Activated CD8-positive, alpha-beta memory T cell treated with anti-CD3 and anti-CD28 coated beads, Interleukin-2, amount 50 U/mL, for 1 hour (primary cell): Measurements from ENCODE around the gene BCL2L13.

ENCODE experiments used
- DNase-seq: peaks from one replicate; pipeline ENCODE4 v3.0.0-alpha.2; 2020; ENCODE audit errors: extremely low read depth

Gene BCL2L13

DNA sequence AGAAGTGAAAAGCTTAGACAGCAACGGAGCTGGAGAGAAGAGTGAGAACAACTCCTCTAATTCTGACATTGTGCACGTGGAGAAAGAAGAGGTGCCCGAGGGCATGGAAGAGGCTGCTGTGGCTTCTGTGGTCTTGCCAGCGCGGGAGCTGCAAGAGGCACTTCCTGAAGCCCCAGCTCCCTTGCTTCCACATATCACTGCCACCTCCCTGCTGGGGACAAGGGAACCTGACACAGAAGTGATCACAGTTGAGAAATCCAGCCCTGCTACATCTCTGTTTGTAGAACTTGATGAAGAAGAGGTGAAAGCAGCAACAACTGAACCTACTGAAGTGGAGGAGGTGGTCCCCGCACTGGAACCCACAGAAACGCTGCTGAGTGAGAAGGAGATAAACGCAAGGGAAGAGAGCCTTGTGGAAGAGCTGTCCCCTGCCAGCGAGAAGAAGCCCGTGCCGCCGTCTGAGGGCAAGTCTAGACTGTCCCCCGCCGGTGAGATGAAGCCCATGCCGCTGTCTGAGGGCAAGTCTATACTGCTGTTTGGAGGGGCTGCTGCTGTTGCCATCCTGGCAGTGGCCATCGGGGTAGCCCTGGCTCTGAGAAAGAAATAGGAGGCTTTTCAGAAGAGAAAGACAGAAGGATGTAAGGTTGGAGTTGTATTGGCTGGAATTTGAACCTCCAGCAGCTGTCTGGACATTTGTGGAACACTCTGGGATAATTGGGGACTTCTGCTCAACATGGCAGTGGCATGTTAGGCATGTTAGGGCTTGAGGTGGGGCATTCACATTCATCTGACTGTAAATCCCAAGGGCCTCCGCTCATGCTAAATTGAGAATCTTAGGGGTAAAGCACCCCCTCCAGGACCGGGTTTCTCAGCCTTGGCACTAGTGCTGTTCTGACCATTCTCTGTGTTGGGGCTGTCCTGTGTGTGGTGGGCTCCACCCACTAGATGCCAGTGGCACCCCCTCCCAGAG is 88.7 kb downstream of the BCL2L13 start:
- DNase-seq, result no peak

DNA sequence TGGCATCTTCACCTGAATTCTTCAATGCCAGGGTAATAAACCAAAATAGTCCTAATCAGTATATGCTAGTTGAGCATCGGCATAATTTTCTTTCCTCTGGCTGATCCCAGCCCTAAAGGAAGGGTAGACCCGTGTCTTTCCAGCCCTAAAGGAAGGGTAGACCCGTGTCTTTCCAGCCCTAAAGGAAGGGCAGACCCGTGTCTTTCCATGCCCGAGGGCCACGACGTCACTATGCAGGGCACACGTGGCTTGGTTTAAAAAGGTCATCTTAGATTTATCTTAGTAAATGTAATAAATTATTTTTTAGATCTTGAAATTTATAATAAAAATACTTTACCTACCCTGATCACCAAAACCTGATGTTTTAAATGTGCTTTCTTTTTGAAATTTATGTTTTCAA is 90.2 kb downstream of the BCL2L13 start:
- DNase-seq, result no peak

DNA sequence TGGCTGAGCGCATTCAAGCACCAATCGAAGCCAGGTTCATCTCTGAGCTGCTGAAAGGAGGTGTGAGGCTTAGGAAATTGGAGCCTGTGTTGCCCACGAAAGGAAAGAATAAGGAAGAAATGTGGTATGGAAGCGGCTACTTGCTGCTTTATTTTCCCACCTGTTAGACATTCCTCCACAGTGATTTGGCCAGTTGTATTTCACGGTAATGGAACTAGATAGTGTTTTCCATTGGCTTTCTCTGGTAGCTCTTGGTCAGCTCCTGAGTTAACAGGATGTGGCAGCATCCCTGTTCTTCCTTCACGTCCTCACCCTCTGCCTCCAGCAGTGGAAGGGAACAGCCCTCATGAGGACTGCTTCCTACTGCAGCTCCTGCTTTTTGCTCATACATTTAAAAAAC is 91.0 kb downstream of the BCL2L13 start:
- DNase-seq, result no peak

DNA sequence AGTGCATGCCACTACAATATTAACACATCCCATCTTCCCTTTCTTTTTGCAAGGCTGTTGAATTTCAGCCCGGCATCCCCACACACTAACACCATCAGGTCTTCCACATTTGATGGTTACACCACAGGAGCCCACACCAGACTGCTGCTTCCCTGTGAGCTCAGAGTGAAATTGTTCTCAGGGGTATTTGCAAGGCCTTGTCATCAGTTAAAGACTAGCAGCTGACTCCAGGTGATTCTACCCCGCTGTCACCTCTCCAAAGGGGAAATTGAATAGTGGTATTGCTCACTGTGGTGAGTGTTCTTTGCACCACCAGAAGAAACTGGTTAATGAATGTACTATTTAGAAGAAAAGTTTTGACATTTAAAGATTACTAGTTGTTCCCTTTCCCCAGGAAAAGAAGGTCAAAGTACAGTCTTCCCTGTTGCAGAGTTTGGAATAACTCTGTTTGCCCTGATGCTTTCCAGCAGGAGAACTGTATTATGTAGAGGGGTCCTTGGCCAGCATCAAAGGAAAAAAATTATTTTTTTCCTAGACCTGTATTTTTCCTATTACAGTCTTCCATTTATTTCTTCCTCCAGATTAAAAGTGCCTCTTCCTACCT is 93.8 kb downstream of the BCL2L13 start:
- no peak for DNase-seq

DNA sequence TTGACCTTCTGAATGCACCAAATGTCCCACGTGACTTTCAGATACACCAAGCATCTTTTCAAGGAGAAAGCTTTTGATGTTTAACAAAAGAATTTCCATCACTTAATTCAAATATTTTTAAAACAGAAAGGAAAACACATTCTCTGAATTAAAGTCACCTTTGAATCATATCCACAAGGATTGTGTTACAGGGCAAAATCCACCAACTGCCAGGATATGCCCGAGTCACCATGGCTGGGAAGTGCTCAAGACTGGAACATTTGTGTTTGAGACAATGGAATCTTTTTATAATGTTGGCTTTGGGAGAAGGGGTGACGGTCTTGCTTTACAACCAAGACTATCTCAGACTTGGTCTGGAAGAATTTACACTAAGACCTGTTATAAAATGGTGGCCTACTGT is 94.9 kb downstream of the BCL2L13 start:
- DNase-seq, result no peak

DNA sequence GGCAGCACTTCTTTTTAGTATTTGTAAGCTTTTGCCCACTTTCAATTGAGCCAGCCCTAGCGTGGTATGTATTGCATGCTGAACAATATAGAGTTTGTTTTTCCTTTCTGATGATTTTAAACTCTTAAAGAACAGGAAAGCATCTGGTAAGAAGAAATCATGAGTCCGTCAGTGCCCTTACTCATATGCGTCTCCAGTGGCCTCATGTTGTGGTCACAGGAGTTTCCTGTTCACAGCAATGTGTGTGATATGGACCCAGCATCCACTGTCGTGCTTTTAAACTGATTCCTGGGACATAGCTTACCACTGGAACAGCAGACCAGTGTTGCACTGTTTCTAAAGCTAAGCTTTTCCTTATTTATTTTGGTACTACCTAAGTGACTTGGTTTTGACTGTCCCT is 95.6 kb downstream of the BCL2L13 start:
- DNase-seq, result no peak

DNA sequence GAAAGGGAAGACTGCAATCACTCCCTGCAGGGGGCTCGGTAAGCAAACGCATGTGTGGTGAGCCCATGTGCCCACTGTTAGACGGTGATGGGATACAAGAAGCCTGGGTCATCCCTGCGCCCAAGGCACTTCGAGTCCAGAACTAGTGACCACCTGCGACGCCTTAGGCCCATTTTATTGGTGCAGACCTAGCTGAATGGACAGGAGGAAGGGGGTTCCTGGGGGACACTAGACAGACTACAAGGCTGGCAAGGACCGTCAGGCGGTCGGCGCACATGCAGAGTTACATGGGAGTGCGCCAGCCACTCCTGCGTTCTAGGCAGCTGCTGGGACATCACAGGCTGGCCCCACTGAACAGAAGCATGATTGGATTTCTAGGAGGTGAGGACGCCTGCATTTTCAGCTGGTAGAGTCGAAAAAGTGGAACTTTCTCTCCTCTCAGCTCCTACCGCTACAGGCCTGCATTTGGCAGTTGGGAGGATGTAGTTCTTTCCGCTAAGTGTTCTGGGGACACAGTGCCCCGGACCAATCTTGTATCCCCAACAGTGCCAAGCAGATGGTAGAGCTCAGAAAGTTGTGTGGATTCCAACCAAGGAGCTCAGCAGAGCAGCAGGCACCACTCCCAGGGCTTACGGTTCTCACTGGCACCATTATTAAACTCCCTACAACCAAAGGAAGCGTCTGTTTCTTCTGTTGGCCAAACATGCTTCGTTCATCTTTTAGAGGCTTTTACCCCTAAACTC is 100.0 kb downstream of the BCL2L13 start:
- DNase-seq, result no peak

DNA sequence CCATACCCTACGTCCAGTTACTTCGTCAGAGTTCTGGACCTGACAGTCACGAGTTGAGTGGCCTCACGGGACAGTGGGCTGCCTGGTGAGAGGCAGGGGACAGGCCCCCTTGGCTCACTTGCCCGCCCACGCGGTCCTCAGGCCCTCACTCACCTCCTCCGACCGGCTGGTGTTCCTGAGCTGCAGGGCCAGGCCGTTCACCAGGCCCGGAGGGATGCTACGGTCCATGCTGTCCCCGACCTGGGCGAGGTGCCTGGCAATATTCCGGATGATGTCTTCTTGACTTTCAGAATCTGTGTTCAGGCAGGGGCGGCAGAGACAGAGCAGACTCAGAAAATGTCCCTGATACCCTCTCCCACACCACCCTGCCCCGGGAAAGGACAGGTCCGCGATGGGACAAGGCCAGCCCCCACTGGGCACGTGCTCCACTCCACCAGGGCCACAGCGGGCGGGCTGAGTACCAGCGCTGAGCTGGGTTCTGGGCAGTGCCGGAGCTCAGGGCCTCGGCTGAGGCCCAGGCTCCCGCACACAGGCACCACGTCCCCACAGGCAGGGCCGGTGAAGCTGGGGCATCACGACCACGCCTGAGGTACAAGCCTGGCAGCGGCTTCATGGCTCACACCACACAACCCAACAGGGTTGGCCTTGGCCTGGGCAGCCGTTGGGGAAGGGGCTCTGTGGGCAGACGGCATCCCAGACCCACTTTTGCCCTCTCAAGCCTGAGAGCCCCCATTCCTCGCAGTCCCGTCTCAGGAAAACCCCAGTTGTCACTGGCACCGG is 100.8 kb downstream of the BCL2L13 start:
- DNase-seq, result no peak

DNA sequence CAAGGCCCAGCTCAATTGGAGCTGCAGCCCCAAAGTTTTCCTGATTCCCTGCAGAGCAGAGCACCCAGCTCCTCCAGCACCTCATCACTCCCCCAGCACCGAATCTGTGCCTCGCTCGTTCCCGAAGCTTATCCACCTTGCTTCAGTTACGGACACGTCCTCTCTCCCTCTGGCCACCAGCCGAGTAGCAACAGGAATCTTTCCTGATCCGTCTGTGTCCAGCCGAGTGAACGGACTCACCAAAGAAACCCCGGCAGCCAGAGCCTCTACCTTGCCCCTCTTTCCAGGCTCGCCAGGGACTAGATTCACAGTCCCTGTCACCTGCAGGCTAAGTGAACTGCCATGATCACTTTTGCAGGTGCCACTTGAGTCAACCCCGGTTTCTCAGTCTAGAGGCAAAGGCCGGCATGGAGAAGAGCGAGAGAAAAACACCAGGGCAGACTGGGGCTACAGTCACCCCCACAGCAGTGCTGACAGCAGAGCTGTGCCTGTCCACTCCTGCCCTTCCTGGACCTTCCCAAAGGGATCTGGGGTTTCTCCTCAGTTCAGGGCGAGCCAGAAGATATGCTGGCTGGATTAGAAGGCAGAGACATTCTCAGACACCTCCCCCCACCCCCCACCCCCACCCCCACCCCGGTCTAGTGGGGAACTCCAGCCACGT is 103.4 kb downstream of the BCL2L13 start:
- DNase-seq, result no peak

DNA sequence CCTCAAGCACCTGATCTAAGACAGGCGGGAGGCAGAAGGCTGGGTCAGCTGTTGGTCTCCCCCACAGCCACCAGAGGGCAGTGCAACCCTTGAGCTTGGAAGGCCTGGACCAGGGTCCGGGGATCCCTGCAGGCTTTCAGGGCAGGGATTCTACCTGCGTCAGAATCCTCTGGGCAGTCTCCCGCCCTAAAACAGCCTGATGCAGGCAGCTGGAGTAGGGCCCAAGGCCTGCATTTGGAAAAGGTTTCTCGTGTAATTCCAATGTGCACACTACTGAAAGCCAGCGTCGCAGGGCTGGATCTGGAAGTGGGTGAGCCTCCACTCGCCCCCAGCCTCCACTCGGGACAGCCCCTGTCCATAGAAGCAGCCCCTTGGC is 104.0 kb downstream of the BCL2L13 start:
- DNase-seq, result peak; percentile 22

DNA sequence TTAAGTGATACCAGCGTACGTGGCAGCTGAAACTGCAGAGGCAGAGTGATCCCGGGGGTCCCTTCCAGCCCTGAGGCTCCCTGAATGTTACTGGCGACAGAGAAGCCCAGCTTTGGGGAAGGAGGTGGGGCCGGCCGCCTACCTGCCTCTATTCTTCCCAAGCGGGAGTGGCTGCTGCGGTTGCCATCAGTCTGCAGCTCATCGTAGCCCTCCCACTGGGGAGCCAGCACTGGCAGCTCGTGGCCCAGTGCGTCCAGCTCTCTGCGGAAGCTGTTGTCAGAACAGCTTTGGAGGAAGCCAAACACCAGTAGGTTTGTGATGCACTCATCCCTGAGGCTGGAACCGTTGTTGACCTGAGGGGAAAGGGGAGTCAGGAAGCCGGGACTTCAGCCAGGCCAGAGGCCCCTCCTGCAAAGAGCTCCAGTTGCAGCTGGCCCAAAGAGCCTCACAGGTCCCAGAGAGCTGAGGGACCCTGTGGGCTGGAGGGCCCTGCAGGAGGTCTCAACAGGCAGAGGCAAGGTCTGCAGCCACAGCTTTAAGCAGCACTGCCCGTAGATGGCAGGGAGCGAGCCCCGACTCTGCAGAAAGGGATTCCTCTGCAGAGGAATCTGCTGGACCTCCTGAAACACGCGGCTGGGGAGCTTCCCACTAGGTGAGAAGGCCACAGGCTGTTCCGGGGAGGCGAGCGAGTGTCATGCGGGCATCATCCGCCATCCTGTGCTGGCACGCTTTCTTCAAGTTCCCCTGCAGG is 105.3 kb downstream of the BCL2L13 start:
- no peak for DNase-seq

DNA sequence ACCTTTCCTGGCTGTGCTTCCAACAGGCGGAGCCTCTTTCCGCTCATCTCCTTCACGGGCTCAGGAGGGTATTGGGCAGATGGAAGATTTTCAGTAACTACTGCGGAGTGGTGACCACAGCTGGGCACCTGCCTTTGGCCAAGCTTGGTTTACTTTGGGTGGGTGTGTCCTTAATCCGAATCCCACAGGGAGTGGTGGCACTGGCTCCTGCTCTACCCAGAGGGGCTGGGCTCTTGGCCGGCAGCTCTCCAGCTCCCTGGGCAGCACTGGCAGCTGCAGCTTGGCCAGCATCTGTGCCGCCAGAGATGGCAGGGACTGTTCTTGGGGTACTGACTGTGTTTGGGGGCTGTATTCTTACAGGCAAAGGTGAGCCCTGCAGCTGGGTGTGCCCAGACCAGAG is 105.9 kb downstream of the BCL2L13 start:
- DNase-seq, result no peak

DNA sequence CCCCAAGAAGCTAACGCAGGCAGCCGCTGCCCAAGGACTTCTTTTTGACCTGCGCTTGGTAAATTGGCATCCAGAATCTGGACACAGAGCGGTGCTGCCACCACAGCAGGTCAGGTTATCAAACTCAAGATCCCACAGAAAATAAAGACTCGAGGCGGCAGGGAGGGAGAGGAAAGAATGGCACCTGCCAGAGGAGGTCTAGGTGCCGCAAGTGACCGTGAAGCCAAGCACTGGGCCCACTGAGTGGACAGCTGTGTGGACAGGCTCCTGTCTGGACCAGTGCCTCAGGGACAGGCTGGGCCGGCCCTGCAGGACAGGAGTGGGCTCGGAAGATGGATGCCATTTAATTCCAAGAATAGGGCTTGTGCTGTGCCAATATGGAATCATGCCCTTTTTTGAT is 108.4 kb downstream of the BCL2L13 start:
- DNase-seq, result no peak

DNA sequence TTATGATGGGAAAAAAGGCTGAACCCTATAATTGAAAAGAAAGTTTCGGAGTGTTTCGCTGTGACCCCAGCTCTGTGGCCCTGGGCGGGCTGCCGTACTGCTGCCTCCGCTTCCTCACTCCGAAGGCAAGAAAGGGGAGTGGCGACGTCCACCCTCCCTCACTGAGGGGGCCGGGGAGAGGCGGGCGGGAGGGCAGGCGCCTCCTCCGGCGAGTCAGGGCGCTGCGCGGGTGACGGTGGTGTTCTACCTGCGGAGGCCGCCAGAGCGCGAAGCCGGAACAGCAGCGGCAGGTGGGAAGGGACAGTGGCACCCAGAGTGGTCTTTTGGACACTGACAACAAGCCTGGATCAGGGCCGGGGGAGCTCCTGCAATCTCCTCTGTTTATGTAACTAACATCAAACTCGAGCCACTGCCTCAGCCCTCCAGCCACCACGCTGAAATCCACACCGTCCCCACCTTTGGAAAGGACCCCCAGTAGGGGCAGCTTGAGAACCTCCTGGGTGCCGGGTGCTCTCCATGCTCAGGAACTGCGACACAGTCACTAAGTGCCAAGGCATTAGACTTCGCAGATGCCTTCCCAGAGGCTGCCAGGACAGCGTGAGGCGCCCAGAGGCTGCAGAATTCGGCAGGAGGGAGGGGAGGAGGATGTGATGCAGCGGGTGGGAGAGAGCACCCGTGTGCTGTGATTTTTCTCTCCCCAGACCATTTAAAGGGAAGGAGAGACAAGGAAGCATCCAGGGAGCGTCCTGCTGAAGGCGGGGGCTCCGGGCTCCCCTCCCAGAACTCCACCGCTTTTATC is 110.2 kb downstream of the BCL2L13 start:
- DNase-seq, result no peak

DNA sequence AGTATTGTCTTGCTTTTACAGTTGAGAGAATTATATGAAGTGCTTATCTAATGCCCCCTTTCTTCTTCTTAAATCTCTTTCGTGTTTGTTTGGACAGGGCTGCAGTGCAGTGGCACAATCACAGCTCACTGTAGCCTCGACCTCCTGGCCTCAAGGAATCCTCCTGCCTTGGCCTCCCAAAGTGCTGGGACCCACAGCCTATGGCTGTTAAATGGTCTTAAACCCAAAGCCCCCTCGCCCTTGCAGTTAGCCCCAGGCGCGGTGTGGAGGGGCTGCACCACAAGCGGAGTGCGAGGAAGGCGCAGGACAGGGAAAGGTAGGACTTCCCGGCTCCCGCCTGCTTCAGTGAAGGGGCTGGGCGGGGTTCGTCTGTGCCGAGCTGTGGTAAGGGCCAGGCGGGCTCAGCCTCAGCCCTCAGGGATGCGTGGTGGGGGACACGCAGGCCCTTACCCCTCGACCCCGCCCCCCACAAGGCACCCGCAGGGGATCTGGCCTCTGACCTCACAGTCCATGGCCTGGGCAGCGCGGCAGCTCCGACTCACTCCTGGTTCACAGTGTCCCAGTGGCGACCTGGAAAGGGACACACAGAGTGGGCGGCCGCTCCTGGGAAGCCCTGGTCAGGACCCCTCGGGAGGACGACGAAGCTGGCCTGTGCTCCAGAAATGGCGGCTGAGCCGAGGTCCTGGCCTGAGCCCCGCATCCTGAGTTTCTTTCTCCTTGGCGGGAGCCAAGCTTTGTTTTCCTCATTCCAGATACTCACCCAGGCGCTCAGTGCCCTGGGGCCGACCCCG is 111.2 kb downstream of the BCL2L13 start:
- no peak for DNase-seq

DNA sequence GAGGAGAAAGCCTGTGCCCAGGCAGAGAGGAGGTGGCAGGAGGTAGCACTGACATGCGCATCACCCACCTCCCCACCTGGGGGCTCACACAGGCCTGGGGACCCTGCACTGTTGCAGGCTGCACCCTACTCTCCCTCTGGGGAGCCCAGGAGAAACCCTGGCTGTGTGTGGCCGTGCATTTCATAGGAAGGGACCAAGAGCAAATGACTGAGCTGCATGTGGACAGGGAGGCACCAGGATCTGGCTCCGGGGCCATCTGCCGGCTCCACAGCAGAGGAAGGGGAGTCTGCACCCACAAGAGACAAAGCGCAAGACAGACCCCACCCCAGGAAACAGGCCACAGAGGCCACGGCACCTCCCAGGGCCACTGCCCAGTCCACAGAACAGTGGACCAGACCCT is 113.0 kb downstream of the BCL2L13 start:
- DNase-seq, result no peak

DNA sequence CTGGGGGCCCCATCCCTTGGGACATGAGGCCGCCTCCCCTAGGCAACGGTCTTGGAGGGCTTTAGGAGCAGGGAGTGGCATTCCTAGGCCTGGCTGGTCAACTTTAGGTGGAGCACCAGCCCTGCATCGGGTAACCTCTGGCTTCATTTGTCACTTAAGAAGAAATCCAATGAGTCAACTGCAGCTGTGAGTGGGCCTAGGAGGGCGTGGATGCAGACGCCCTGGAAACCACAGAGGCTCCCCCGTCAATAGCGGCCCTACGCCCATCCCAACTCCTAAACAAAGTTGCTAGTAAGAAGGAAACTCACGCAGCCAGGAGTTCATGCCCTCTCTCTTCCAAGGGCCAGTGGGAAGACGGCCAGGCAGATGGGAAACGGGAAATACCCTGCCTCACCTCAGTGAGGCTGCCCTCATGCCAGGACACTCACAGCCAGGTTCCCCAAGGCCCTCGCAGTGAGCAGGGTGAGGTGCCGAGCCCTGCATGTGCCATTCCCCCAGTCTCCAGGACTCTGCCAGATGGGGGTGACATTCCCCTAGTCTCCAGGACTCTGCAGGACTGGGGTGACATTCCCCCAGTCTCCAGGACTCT is 114.9 kb downstream of the BCL2L13 start:
- DNase-seq, result no peak

DNA sequence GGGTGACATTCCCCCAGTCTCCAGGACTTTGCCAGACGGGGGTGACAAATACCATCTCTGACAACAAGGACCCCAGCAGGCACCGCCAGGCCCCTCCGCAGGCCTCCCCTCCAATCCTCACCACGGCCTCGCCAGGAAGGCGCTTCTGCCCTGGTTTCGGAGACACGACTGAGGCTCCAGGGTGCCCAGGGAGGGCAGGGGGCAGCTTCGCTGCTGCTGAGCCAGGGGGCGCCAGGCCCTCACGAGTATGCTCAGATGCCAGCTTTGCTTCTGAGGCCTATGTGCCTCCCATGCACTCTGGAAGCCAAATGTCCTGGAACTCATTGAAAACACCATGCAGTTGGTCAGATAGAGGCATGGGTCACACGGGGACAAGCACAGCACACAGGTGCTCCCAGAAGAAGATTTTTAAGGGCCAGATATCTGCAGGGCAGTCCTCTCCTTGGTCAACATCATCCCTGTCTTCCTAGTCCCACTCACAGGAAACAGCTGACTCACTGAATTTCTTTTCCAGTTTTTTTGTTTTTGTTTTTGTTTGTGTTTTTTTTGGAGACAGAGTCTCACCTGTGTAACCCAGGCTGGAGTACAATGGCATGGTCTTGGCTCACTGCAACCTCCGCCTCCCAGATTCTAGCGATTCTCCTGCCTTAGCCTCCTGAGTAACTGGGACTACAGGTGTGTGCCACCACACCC is 115.8 kb downstream of the BCL2L13 start:
- no peak for DNase-seq
